GM12872 (cell line): ENCODE data around the gene COL23A1.

Experiments used
- CTCF ChIP-seq: IDR thresholded peaks from 3 replicates; pipeline ENCODE4 v1.5.1; 2011; ENCODE audit warnings: low read depth, mild to moderate bottlenecking, low read length, moderate library complexity; ENCODE audit not compliant: insufficient read depth

COL23A1 gene

GRCh38 chr5:178590141-178590923 lies at the start of gene COL23A1:
COL23A1 (minus strand) TSS chr5:178590393.
- TF ChIP-seq CTCF: peak; percentile 62

DNA sequence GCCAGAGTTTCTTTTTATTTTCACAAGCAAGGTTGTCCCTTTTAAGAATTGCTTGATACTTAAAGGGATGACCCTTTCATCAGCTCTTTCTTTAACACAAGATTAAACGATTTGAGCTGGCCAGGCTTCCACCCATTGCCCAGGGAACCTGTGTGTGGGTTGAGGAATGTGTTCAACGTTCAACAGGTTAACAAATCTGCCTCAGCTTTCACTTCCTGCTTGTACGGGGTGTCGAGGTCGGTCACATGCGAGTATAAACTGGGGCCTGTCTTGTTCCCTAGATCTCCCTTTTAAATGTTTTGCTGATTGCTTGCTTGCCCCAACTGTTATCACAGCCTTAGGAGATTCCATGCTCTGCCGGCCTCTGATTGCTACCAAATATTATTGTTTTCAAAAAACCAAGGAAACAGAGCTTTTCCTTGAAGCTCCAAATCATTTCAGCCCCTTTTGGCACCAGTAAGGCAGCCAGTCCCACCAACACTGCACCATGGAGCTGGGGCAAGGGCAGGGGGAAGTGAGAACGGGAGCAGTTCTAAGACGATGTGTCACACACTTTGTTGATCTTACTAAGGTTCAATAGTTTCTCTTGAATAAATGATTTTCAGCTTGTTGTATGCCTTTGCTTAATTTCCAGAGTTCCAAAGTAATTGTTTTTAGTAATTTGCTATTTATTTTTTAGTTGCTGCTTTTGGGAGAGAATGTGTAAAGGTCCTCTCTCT lies 47.3 kb upstream of the COL23A1 start:
- TF ChIP-seq CTCF: no peak

GRCh38 chr5:178632285-178632684 lies 42.1 kb upstream of the COL23A1 start:
- TF ChIP-seq CTCF: no peak

GRCh38 chr5:178630951-178631350 lies 40.8 kb upstream of the COL23A1 start:
- no peak for TF ChIP-seq CTCF

DNA sequence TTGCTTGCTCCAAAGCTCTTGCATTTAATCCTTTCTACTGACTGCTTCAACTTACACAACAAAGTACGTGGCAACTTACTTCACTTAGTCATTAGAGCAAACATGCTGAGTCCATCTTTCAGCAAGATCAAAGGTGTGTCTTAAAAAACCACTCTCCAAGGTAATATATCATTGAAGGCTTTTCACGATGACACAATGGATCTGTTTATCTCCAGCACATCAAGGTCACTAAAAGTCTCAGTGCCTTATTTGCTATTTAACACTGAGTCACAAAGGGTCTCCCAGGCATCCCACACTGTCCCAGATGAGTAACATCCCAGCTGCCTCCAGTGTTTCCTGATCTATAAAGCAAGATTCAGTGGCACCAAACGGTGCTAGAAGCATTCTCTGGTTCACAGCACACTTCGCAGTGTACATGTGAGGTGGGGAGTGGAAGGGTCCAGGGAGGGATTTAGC lies 40.3 kb upstream of the COL23A1 start:
- TF ChIP-seq CTCF: no peak

DNA sequence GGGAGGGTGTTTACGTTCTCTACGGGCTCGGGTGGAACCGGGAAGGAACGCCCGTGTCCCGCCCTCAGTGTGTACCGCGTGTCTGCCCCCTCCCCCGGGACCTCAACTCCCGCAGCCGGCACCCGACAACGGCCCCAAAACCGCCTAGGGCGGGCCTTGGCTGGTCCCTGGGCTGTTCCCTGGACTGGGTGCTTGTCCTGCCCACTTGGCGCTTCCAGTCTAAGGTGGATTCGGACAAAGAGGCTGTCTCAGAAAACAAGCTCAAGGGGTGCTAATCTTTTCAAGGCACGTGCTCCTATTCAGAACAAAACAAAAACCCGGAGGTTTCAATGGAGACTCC lies 37.0 kb upstream of the COL23A1 start:
- TF ChIP-seq CTCF: no peak

- TF ChIP-seq CTCF: no peak
Observed at GRCh38 chr5:178626484-178627258, 36.5 kb upstream of the COL23A1 start, which contains the start of gene CLK4. CLK4 (minus strand) TSS chr5:178627050; CDS start chr5:178623416, 3,634 bp downstream.
